ELR (cell line): Measurements from ENCODE around the gene VWA2.

Experiments used
- DNase-seq: peaks from one replicate; pipeline ENCODE4 v3.0.0-alpha.2; 2015; ENCODE audit warnings: low read depth

Gene VWA2

DNA sequence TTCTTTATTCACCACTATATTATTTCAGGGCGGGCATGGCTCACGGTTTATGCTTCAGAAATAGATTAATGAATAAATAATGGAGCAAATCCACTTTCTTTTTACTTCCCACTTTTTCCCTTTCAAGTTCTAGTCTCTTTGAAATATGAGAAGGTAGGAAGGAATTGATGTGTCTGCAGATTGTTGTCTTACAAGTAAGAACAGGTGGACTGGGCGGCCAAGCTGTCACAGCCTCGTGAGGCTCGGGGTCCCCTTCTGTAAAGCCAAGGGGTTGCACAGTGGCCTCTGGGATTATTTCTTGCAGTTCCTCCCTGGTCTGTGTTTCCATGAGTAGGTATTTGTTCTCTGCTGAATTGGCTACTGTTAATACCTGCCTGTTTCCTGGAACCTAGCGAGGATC, 11.2 kb downstream of the VWA2 start:
- DNase-seq: no peak

DNA sequence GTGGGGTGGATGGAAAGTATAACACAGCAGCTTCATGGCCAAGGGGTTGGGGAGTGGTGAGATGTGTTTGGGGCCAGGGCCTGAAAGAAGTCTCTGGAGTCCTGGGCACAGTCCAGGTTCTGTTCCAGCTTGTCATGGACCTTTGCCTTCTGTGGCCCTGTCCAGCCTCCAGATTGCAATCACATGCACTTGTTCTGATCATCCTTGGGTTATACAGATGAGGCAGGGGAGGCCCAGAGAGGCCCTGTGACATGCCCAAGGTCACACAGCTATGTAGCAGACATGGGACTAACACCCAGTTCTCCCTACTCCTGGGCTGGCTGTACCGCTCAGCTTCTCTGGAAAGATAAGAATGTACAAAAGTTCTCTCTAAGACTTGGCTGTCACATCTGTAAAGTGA, 11.7 kb downstream of the VWA2 start:
- DNase-seq: no peak

DNA sequence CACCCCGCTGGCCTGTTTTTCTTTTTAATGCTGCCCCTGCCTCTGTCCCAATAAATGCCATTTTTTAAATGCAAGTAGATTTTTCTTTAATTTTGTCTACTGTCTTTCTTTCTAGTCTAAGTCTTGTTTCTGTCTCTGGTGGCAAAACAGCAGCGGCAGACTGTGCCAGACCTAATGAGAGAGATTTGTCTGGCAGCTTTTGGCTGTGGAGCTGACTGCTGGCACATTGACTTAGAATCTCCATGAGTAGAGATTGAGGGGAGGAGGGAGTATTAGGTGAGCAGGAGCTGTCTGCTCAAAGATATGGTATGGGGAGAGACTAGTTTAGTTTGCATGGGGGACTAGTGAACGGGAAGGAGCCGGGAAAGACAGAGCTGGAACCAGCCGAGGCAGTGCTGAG, 13.0 kb downstream of the VWA2 start:
- no peak for DNase-seq

DNA sequence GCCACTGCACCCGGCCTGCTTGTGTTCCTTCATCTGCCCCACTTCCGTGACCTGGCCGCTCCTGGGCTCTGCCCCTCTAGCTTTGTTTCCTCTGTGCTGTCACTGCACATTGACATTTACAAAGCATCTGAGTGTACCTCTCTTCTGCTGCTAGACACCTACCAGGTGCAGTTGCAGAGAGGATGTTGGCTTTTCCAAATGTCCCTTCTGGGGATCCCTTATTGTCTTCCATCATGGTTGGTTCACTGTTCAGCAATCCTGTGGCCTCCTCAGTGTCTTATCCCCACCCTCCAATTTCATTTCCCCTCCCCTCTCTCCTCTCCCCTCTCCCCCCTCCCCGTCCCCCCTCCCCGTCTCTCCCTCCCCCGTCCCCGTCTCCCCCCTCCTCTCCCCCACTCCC, 13.8 kb downstream of the VWA2 start:
- DNase-seq: no peak

DNA sequence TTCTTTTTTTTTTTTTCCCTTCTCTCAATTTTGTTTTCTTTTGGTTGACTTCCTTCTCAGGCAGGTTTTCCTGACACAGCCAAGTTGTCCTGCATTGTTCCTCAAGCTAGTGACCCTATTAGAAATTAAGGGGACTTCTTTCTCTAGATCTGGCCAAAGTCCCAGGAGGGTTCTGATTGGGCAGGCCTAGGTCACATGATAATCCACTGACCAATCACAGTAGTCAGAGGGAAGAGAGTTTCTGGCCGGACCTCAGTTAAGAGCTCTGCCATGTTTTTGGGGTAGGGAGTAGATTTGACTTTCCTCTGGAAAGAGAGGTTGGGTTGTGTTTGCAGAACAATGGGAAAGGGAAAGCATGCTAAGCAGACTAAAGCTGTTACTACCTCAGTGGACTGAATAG, 16.2 kb downstream of the VWA2 start:
- DNase-seq: no peak

DNA sequence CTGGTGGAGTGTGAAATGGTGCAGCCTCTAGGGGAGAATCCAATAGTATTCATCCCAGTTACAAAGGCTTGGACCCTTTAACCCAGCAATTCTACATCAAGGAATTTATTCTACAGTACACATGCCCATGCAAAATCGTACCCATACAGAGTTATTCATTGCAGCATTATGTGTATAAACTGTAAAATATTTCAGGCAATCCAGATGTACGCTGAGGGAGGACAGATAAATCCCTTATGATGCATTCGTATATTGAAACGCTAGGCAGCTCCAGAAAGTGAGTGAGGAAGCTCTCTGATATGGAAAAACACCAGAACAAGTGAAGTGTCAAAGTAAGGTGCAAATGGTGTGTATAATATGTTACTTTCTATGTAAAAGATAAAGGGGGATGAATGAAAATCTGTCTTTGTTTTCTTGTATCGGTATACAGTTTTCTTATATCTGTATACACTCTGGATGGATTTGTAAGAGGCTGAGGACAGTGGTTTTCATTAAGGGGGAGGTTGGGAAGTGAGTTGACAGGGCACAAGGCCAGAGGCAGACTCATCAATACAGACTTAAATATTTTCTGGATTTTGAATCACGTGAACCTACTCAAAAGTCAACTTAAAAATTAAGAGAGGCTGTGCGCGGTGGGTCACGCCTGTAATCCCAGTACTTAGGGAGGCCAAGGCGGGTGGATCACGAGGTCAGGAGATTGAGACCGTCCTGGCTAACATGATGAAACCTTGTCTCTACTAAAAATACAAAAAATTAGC, 17.1 kb downstream of the VWA2 start:
- DNase-seq: no peak

DNA sequence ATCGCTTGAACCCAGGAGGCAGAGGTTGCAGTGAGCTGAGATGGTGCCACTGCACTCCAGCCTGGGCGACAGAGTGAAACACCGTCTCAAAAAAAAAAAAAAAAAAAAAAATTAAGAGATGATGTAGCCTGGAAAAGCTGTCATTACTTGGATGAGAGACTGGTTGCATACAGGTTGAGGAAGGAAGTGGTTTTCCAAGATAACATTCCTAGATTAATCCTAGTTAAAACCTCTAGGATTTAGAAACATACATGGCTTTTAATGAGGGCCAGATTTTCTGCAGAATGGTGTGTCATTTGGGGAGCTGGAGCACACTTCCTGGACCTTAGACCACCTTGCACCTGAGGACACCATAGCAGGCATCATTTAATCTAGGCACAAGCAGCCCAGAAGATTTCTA, 17.8 kb downstream of the VWA2 start:
- DNase-seq: peak; percentile 21

DNA sequence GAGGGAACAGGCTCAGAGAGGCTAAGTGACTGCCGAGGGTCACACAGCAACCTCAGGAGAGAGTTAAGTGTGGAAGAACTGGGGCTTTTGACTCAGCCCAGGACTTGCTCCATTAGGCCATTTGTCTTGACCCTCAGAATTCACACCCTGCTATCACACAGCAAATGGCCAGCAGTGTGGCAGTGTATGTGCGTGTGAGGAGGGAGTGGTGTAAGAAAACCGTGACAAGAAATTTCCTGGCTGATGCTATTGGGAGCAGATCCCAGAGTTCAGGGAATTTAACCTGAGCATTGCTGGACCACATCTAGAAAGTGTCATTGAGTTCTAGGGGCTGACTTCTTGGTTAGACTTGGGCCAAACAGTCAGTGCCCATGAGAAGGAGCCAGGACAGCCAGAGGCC, 18.4 kb downstream of the VWA2 start:
- DNase-seq: no peak

DNA sequence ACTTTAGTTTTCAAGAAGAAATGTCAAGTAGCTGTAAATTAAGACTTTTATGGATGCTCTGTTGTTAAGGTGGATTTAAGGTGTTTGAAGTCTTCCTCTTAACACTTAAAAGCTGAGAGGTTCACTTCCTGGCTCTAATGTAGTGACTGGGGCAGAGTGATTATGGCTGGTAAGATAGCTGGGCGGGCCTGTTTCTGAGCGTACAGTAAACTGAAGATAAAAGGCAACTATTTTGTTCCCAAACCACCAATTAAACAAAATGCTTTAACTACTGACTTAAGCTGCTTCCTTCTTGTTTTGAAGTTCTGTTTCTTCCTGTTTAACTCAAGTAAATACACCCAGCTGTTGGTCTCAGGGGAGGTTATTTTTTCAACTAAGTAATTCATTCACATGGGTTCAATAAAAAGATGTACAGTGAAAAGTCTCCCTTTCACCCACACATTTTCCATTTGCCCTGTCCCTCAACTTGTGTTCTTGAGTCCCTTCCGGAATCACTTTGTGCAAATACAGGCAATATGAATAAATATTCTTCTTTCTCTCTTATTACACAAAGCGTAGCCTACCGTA, 19.3 kb downstream of the VWA2 start:
- DNase-seq: no peak

DNA sequence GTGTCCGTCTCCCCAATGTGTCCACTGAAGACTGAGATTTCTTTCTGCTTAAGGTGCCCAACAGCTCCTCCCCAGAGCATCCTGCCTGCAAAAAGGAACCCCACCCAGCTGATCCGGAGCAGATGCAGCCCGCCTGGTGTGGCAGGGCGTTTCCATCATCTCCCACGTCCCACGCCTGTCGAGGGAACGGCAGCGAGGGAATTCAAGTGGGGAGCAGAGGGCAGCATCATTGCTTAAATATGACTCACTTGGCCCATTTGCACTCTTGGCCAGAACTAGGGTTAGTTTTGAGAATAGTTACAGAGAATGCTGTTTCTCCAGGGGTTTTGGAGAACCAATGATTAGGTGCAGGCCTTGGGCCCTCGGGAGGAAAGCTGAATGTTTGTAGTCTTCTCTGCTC, 20.8 kb downstream of the VWA2 start:
- DNase-seq: peak; percentile 23

DNA sequence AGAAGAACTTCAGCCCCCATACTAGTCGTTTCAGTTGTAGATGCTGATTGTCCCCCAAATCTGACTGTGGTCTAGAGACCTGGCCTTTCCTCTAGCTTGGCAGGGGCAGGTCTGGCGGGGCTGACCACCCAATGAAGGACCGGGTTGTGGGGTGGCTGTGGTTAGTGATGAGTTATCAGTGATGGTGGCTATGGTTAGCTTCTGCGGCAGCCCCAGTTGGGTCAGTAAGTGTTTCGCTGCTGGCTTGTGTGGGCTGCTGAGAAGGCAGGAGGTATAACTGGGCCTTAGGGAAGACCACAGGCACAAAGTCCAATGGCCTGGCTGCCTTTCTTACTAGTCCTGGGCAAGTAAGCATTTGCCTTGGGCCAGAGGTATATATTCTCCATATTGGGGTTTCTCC, 21.3 kb downstream of the VWA2 start:
- DNase-seq: no peak

DNA sequence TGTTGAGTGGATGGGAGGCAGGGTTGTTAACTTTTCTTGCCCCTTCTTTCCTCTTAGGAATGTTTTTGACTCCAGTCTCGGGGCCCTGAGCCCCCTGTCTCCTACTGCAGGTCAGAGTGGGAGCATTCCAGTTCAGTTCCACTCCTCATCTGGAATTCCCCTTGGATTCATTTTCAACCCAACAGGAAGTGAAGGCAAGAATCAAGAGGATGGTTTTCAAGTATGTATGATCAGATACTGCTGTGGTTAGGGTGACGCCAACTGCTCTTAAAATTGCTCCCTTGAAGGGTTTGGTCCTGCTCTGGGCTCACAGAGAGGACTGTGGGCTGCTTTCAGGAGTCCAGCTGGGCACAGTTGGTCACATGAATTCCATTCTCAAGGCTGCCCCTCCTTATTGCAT, 22.0 kb downstream of the VWA2 start:
- DNase-seq: peak; percentile 68

DNA sequence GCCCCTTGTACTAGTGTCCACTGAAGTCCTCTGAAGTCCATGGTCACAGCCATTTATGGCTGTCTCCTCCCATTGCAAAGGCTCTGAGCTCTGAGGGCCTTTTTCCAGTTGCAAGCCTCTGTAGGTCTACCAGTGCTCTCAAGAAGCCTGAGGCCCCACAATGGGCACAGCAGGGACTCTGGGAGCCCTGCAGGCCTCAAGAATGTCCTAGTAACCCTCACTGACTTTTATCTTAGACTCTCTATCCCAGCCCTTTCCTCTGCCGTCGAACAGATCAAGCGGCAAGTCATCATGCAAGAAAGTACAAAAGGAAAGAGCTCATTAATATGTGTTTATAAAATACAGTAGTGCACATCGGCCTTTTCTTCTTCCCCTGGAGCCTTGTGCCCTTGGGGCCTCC, 23.4 kb downstream of the VWA2 start:
- DNase-seq: no peak

DNA sequence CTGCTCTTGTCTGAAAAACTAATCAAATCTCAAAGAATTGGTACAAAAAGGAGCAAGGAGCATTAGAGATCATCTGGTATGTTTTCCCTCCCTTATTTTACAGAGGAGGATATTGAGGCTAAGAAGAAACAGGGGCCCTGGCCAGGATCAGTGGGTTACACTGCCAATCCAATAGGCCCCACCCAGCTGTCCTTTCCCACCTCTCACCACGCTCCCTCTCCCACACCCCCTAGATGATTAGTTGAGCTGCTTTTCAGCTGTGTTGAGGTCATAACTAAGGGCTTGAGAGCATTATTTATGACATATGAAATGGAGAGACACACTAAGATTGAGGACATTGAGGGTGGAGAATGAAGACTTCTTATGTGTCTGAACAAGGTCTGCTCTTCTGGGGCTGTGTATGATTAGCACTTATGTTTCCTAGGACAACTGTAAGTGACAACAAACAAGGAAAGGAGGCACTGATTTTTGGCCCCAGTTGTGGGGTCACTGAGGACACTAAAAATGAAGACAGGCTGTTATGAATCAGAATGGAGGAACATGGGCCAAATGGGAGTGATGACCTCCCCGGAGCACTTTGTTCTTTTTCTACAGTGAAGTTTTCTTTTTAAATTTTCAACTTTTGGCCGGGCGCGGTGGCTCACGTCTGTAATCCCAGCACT, 26.5 kb downstream of the VWA2 start:
- no peak for DNase-seq

DNA sequence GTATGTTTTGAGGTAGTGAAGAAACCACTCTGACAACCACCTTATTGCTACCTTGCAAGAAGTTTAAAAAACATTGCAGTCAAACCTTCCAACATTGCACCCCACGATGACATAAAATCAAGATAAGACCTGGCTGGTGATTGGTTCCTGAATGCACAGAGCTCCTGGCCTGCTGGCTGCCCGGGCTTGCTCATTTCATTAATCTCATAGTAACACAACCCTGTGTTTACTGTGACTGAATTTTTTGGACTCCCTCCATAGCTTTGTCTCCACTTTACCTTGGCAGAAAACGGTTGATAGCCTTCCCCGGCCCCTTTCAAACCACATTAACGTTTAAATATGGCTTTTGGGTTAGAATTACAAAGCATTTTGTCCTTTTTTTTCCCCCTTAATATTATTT, 27.5 kb downstream of the VWA2 start:
- DNase-seq: no peak

DNA sequence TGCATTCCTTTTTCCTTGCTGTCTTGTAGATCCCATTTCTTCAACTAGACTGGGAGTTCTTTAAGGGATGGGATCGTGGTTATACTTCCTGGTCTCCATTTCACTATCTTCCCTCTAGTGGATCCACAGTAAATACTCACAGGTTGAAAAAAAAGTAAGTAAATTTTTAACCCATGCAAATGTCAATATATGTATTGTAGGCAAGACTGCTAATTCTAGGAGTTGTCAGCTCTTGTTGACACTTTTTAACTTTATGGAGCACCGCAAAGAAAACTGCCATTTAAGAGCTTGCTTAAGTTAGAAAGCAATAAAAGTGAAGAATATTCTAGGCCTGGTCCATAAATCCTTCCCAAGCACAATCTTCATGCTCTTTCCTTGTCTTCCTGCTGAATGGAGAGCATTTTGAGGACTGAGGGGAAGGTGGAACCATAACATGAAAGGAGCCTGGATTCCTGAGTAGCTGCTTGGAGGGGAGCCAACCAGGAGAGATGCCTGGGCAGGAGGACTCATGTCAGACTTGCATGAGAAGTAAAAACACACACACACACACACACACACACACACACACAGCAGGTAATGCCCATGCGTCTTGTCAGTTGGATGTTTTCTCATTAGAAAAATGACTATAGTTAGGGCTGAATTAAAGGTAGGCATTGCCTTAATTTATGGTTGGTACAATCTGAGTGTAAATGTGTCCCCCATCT, 32.2 kb downstream of the VWA2 start:
- peak; percentile 58 for DNase-seq

DNA sequence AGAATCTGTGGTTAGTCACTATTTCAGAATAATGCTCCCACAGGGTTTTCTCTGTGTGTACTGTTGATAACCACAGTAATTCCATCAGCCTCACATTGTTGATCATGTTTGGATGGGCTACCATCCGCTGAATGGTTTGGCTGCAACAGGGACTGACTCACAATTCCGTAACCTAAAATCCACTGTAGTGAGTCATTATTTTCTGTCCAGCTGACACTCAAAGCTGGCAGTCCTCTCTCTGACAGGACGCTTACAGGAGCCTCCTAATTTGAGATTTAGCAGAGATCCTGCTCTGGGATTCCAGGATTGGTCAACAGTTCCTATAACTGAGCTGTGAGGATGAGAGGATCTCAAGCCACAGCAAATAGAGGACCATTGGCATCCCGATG, 32.7 kb downstream of the VWA2 start:
- DNase-seq: peak; percentile 92

DNA sequence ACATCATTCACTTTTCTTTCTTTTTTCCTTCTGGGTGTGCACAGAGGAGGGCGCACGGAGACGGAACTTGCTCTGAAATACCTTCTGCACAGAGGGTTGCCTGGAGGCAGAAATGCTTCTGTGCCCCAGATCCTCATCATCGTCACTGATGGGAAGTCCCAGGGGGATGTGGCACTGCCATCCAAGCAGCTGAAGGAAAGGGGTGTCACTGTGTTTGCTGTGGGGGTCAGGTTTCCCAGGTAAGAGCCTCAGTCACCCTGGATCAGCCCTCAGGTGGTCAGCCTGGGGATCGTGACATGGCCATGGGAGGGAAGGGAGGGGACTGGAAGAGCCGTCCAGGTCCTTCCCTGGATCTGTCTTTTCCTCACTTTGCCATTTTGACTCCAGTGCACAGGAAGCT, 33.6 kb downstream of the VWA2 start:
- DNase-seq: no peak

DNA sequence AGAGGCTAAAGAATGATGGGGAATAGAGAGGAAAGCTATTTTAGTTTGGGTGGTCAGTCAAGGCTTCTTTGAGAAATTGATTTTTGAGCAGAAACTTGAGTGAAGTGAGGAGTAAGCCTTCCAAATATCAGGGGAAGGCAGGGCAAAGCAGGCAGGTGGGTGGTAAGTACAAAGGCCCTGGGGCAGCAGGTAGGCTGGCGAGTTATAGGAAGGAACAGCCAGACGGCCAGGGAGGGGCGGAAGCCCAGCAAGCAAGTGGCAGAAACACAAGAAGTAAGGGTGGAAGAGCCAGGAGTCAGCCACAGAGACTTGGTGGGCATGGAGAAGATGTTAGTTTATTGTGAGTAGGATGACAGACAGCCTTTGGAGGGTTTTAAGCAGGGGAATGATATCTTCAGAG, 34.9 kb downstream of the VWA2 start:
- DNase-seq: no peak

DNA sequence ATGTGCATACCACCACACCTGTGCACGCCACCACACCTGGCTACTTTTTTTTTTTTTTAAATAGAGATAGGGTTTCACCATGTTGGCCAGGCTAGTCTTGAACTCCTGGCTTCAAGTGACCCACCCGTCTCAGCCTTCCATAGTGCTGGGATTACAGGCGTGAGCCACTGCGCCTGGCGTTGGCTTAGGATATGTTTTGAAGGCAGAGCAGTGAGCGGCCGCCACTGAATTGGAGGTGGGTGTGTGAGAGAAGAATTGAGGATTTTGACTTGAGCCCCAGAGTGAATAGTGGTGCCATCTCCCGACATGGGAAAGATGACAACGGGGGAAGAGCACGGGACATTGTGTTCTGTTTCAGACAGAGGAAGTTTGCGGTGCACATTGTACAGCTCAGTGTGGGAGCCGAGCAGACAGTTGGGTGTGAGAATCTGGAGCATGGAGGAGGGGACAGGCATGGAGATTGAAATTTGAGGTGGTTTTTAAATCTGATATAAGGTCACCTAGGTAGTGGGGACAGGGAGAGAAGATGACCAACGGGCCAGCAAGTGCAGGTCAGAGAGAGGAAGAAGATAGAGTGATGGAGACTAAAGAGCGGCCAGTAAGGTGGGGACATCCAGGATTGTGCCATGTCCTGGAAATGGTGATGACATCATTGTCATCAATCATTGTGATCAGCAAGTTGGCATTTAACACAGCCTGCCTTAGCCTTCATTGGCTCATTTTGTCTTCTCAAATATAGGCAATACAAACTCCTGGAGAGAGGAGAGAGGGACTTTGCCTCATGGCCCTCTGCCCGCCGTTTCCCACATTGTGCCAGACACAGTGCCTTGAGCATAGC, 35.8 kb downstream of the VWA2 start:
- DNase-seq: no peak

DNA sequence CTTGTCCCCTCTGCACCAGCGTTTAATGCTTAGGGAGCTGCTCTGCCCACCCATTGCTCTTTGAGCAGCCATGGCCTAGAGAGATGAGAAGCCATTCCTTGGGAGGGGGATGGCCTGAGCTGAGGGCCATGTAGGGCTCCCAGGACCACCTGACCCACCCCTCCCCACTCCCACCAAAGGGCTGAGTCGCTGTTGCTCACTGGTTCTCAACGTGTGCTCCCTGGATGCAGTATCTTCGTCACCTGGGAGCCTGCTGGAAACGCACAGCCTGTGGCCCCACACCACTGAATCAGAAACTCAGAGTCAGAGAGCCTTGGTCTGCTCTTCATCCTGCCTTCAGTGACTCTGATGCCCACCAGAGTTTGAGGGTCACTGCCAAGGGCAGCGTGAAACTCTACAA, 37.0 kb downstream of the VWA2 start:
- no peak for DNase-seq

DNA sequence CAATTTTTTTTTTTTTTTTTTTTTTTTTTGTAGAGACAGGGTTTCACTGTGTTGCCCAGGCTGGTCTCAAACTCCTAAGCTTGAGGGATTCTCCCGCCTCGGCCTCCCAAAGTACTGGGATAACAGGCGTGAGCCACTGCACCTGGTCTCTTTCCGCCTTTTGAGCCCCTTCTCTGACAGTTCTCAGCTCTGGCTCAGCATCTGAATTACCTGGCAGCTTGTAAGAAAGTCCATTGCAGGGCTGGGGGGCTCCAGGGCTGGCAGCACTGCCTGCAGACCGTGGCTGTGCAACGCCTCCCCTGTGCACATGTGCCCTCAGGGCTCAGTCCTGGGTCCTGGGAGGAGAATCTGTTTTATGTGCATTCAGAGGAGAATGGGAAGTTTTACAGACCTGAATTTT, 37.6 kb downstream of the VWA2 start:
- no peak for DNase-seq
